Adrenal gland (tissue), 12 donors: ENCODE data around the gene COG7. TPM values are rescaled to one million over a fixed set of nuclear protein-coding genes. Genes with fewer than 3 reads are reported as not detected.

Experiments used
- DNase-seq, 7 donors: peaks; one replicate each; pipeline ENCODE4 v3.0.0-alpha.2; 2019 to 2020
- H3K27ac ChIP-seq, 5 donors: fragments of 200-600 bp; sonication (generic) in 4 of 5; 1 replicate in 3 of 5; 2 replicates in 2 of 5; pipeline versions ENCODE4 v1.5.1 to v1.8.0; 2016 to 2020; ENCODE audit warnings: mild to moderate bottlenecking in 1 of 5
- H3K27me3 ChIP-seq: fragments of 200-600 bp; 2 replicates; pipeline ENCODE4 v1.8.0; 2021
- H3K36me3 ChIP-seq, 2 donors: fragments of 200-600 bp; replicated peaks in 1 of 2; 1 replicate in 1 of 2; 2 replicates in 1 of 2; pipeline versions ENCODE4 v1.5.1 to v1.8.0; 2018 to 2022
- H3K4me1 ChIP-seq, 2 donors: fragments of 200-600 bp; replicated peaks in 1 of 2; 1 replicate in 1 of 2; 2 replicates in 1 of 2; pipeline versions ENCODE4 v1.5.1 to v1.8.0; 2018 to 2021
- H3K4me3 ChIP-seq, 4 donors: fragments of 200-600 bp; sonication (generic) in 3 of 4; one replicate each; pipeline ENCODE4 v1.5.1; 2016 to 2018
- H3K9me3 ChIP-seq, 3 donors: fragments of 200-600 bp; sonication (generic) in 1 of 3; replicated peaks in 1 of 3; 1 replicate in 2 of 3; 2 replicates in 1 of 3; pipeline versions ENCODE4 v1.5.1 to v1.8.0; 2016 to 2021
- CTCF ChIP-seq, 6 experiments: fragments of 450-650 bp in 4 of 6; fragments of 200-600 bp in 2 of 6; sonication (generic) in 1 of 6; IDR thresholded peaks; 1 replicate in 5 of 6; 2 replicates in 1 of 6; pipeline versions ENCODE4 v1.5.1 to v1.8.0; 2016 to 2021; ENCODE audit warnings: antibody characterized with exemption in 6 of 6, mild to moderate bottlenecking in 2 of 6, moderate library complexity in 1 of 6
- POLR2A ChIP-seq, 2 donors: fragments of 450-650 bp; IDR thresholded peaks; one replicate each; pipeline ENCODE4 v1.6.1; 2017; ENCODE audit warnings: antibody characterized with exemption in 2 of 2, mild to moderate bottlenecking in 2 of 2, moderate library complexity in 1 of 2
- WGBS, 4 donors: extraction: QIAGEN DNeasy Blood & Tissue Kit in 2 of 4; methylation state at CpG; one replicate each; pipeline versions ENCODE4 v1.1.5 to v1.1.7; 2013 to 2017; 5-methylcytosine and 5-hydroxymethylcytosine counted together
- intact Hi-C, 2 donors: fragments of 100-400 bp; cut with DNase I; formaldehyde crosslinking; loops; one replicate each; pipeline versions ENCODE4 v1.14.1 to v1.15.0; 2022 to 2023
- polyA plus RNA-seq, 3 donors: library from polyadenylated mRNA; stranded (reverse); fragments of 200-250 nt in 2 of 3; fragments of 350-450 nt in 1 of 3; fragmentation: Illumina TruSeq in 1 of 3; extraction: RNeasy Lipid Tissue Mini Kit (QIAGEN cat#74804) in 1 of 3; gene quantifications; one replicate each; pipeline ENCODE4 v1.2.3, GENCODE V29; 2013 to 2014
- total RNA-seq, 9 donors: library from RNA; depleted of rRNA in 4 of 9; stranded (reverse); fragments of >200 nt in 4 of 9; fragments of 120-200 nt in 1 of 9; fragmentation: NEBNext Ultra II Directional in 1 of 9; extraction: Animal tissue kit (Norgen Biotek cat#: 25700) in 1 of 9; gene quantifications; one replicate each; pipeline versions ENCODE4 v1.1.0 to v1.2.4, GENCODE V29; 2013 to 2023
- donor health status: healthy with polysubstance abuse.
- donor health status: Bipolar disorder and iron deficiency.
- donor health status: DM: yes; HTN: yes; CAD: no.
- donor health status: DM: no; HTN: no; CAD: no.
- donor health status: DM: no; HTN: no; CAD: no.
- donor health status: DM: yes; HTN: yes; CAD: no.

The COG7 gene
- total and polyA plus RNA-seq, 12 donors, result 10.7 to 50.1 (median 21.4) TPM

GRCh38 chr16:23374721-23375510, 78.1 kb downstream of the COG7 start:
- no peaks in the 10 kb centered on the region for H3K4me1 ChIP-seq
- no peaks in the 10 kb centered on the region for H3K36me3 ChIP-seq
- TF ChIP-seq CTCF (IDR thresholded peaks at IDR 0.05), result no peak
- TF ChIP-seq POLR2A (IDR thresholded peaks at IDR 0.05), result no peak
- H3K27ac ChIP-seq, result no peak overlapping the region
- DNase-seq, result no peak
- 69 to 74% (median 73%) methylated on average over 16 to 17 of the region's 17 CpGs for WGBS, 4 donors
- intact Hi-C loops, result no loop called here
- H3K27me3 ChIP-seq, result no peaks in the 10 kb centered on the region
- H3K9me3 ChIP-seq, result no peaks in the 10 kb centered on the region
- no peak overlapping the region for H3K4me3 ChIP-seq

GRCh38 chr16:23373436-23374219, 79.4 kb downstream of the COG7 start:
- H3K27ac ChIP-seq, result no peak overlapping the region
- intact Hi-C loops, result no loop called here
- no peak for DNase-seq

GRCh38 chr16:23371368-23371767, 81.6 kb downstream of the COG7 start:
- Histone ChIP-seq H3K9me3 (no peaks in the 10 kb centered on the region), H3K27me3 (no peaks in the 10 kb centered on the region), H3K4me3 (no peak overlapping the region), H3K4me1 (no peaks in the 10 kb centered on the region), H3K27ac (no peak overlapping the region), H3K36me3 (no peaks in the 10 kb centered on the region)
- 20 to 83% (median 77%) methylated on average over 1 to 9 of the region's 9 CpGs for WGBS, 4 donors
- no peak for DNase-seq
- intact Hi-C loops, result no loop called here
- no peak for TF ChIP-seq POLR2A (IDR thresholded peaks at IDR 0.05)
- no peak for TF ChIP-seq CTCF (IDR thresholded peaks at IDR 0.05)

More at GRCh38 chr16:23373436-23374219, 79.4 kb downstream of the COG7 start:
- no peaks in the 10 kb centered on the region for H3K4me1 ChIP-seq
- WGBS, 4 donors, result 78 to 87% (median 81%) methylated on average over 9 to 13 of the region's 13 CpGs
- H3K9me3 ChIP-seq, result no peaks in the 10 kb centered on the region
- no peak overlapping the region for H3K4me3 ChIP-seq
- TF ChIP-seq CTCF (IDR thresholded peaks at IDR 0.05) (no peak), POLR2A (IDR thresholded peaks at IDR 0.05) (no peak)
- H3K36me3 ChIP-seq, result no peaks in the 10 kb centered on the region
- H3K27me3 ChIP-seq, result no peaks in the 10 kb centered on the region

GRCh38 chr16:23369416-23369815, 83.6 kb downstream of the COG7 start:
- DNase-seq, result no peak
- TF ChIP-seq POLR2A (IDR thresholded peaks at IDR 0.05) (no peak), CTCF (IDR thresholded peaks at IDR 0.05) (no peak)
- intact Hi-C loops, result no loop called here
- Histone ChIP-seq H3K36me3 (no peaks in the 10 kb centered on the region), H3K27ac (no peak overlapping the region), H3K4me1 (no peaks in the 10 kb centered on the region), H3K4me3 (no peak overlapping the region), H3K27me3 (no peaks in the 10 kb centered on the region), H3K9me3 (no peaks in the 10 kb centered on the region)
- WGBS, 4 donors, result 48 to 69% (median 57%) methylated on average over 7 of the region's 7 CpGs
